NCI-H82 treated with DMSO at 0.1 percent for 48 hours (cell line): ENCODE measurements around the gene TBC1D16.
"Not testable (repeated sequence)": the region's sequence is repeated elsewhere in the genome, so short reads cannot be mapped to it uniquely, and the experiment has no call there.

Source experiments
- DNase-seq: peaks from one replicate; lab custom pipeline; 2025; ENCODE audit not compliant: unreplicated experiment; lab: John Stamatoyannopoulos, UW

The TBC1D16 gene

DNA sequence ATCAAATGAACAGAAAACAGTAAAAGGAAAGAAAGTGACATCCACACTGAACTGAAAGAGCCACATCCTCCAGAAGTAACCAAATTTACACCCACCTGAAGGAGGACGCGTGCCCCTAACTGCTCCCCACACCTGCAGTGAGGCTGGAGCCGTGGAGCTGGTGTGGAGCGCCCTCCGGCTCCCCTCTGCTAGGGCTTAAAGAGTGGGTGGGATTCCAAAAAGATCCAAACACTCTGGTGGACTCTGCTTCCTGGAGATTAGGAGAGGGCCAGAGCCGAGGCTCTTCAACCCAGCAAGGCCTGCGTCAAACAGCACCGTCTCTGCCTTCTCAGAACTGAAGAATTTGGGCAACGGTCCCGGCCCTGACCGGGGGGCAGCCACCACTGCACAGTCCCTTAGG is 16.0 kb upstream of the TBC1D16 start:
- DNase-seq = no peak

GRCh38 chr17:80050706-80051105 is 15.0 kb upstream of the TBC1D16 start:
- DNase-seq = no peak

- DNase-seq = no peak
Observed at GRCh38 chr17:80049986-80050385, 14.3 kb upstream of the TBC1D16 start.

GRCh38 chr17:80047176-80047575 is 11.5 kb upstream of the TBC1D16 start:
- no peak for DNase-seq

GRCh38 chr17:80046709-80047108 is 11.0 kb upstream of the TBC1D16 start:
- DNase-seq = not testable (repeated sequence)

DNA sequence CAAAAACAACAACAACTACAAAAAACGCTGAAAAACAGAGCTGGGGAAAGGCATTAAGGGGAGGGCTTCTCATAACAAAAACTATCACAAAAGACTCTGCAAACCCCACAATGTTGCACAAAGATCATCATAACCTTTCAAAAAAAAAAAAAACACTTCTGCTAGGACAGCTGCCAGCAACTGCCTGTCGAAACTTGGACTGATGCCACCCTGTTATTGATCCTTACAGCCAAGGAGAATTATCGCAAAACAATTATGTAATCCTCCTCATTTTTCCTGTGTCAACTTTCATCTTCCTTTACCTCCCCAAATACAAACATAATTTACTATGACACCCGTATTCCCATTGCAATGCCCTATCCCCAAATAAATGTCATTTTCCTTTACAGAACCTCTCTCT is 10.0 kb upstream of the TBC1D16 start:
- DNase-seq = no peak

GRCh38 chr17:80043963-80044362 is 8.3 kb upstream of the TBC1D16 start:
- DNase-seq = no peak

GRCh38 chr17:80036715-80037477 is 1.2 kb upstream of the TBC1D16 start:
- peak; percentile 21 for DNase-seq

DNA sequence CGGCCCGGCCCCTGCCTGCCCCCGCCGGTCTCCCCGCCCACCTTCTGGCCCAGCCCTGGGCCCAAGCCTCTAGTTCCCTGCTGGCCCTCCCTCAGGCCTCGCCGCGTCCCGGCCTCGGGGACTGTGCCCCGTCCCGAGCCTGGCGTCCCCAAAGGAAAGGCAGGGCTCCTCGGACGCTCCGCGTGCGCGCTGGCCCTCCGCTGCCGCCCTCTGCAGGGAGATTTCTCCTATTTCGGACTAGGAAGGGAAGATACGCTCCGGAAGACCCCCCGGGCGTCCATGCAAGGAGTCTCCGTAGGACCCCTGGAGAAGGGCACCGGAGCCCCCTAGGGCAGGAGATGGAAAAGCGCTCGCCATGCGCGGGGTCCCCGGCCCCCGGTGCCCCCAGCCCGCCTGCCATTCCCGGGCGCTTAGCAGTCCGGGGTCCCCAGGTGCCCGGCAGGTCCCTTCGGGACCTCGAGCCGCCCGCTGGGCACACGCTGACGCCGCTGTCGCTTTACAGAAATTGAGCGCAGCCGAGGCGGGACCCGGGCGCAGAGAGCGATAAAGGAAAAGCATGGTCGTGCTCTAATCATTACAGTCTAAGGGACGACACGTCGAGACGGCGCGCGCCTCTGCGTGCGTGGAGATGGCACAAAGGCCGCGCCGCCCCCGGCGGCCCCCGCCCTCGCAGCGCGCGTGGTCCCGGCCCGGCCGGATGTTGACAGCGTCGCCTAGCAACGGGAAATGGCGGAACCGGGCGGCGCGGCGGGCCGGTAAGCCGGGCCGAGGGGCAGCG is 454 bp upstream of the TBC1D16 start, which contains the start of gene CCDC40:
TSS of gene CCDC40 (plus strand) at position 706 of the 778 bp plus-strand sequence. CDS start at position 727, 21 bp downstream.
- peak; percentile 43 for DNase-seq

GRCh38 chr17:80034791-80035686 is 633 bp downstream of the TBC1D16 start:
- no peak for DNase-seq

- no peak for DNase-seq
Observed at GRCh38 chr17:80033840-80034239, 1.8 kb downstream of the TBC1D16 start.

DNA sequence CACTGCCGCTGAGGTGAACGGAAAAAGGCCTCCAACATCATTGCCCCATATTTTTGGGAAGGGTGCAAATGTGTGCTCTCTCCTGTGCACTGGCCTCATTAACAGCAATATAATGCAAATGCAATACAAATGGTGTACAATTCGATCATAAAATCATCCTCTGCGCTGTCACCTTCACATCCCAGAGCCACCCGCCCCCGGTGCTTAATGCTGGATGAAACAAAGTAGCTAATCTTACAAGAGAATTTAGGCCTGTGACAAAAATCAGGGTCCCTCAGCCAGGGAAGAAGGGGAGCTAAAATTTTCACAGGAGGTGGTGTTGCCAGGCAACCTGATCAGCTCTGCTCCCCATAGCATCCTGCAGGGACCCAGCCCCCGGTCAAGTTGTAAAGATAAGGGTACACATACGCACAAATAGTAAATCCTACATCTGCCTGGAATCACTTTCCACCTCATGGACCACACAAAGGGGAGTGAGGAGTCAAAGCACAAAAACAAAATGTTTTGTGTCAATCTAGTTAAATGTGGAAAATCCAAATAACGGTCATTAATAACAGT is 3.0 kb downstream of the TBC1D16 start:
- DNase-seq = no peak

GRCh38 chr17:80031691-80032430 is 3.8 kb downstream of the TBC1D16 start:
- DNase-seq = no peak

- DNase-seq = no peak
Observed at GRCh38 chr17:80030730-80031410, 4.8 kb downstream of the TBC1D16 start.

DNA sequence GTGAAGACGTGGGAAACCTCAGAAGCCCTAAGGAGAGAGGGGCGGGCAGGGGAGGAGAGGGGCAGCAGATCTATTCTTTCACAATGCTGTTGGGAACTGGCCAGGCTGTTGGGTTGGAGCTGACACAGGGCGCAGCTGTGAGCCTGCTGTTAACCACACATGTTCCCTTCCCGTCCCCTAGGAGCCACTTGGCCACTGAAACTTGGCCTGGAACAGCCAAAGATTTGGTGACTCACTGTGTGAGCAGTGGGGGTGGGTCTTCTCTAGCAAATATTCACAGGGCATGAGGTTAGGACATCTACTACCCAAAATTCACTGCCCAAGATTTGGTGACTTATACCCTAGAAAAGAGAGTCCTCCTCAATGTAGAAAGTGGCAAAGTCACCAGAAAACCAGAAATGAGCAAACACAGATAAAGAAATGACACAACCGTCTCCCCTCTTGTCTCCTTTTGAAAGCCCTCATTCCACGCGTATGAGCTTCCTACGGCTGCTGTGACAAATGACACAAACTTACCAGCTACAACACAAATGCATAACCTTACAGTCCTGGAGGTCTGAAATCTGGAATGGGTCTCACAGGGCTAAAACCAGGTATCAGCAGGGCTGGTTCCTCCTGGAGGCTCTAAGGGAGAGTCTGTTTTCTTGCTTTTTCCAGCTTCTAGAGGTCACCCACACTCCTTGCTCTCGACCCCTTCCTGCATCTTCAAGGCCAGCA is 6.3 kb downstream of the TBC1D16 start:
- no peak for DNase-seq

GRCh38 chr17:80028030-80028429 is 7.6 kb downstream of the TBC1D16 start:
- DNase-seq = no peak

GRCh38 chr17:80027043-80027435 is 8.6 kb downstream of the TBC1D16 start:
- no peak for DNase-seq

DNA sequence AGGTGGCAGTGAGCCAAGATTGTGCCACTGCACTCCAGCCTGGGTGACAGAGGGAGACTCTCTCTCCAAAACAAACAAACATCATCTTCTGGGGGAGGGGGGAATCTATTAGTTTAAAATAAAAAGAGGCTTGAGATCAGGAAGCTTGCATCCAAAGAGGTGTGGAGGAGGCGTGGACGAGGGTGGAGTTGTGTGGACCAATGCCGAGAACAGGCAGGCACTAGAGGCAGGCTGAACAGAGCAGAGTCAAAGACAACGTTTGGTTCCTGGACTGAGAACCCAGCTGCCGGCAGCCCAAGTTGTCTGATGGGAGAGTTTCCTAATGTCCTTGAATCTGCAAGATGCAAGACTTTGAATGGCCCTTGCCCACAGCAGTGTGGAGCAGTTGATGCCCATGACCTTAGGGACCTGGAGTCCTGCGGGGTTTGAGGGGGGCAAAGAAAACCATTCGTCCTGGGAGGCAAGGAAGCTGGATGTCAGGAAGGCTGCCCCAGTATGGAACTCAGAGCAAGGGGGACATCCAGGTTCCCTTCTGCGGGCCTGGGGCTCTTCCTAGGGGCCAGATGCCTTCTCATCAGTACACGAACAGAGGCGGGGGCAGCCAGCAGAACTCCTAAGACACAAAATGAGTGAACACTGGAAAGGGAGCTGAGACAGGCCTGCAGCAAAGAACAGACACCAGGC is 9.2 kb downstream of the TBC1D16 start:
- peak; percentile 20 for DNase-seq
